SK-N-SH (cell line): ENCODE data around the gene GRB10. TPM values are rescaled to one million over a fixed set of nuclear protein-coding genes. Genes with fewer than 3 reads are reported as not detected.

Source experiments
- CTCF ChIA-PET: fragments of 300-600, 350-600 bp; formaldehyde crosslinking; extraction: SDS; loops from one replicate; lab custom pipeline; 2021; lab: Yijun Ruan, JAX
- POLR2A ChIA-PET: fragments of 350-600 bp; sonication (Branson Sonifier 250); formaldehyde crosslinking; extraction: SDS; loops from one replicate; lab custom pipeline; 2020; ENCODE audit warnings: antibody characterized with exemption, inconsistent platforms; lab: Yijun Ruan, JAX
- DNase-seq: peaks from one replicate; pipeline ENCODE4 v3.0.0; 2012
- H2AFZ ChIP-seq: fragments of 200-600 bp; sonication (generic); 2 replicates; pipeline ENCODE4 v1.8.1; 2016; ENCODE audit warnings: antibody characterized with exemption, mild to moderate bottlenecking, low read depth
- H3F3A ChIP-seq: fragments of 200-600 bp; sonication (generic); replicated peaks from 2 replicates; pipeline ENCODE3; 2016; ENCODE audit warnings: antibody characterized with exemption, mild to moderate bottlenecking; ENCODE audit not compliant: insufficient read depth
- H3K27ac ChIP-seq, 2 experiments: fragments of 200-500 bp in 1 of 2; fragments of 200-600 bp in 1 of 2; sonication (Bioruptor generic) in 1 of 2; sonication (generic), shearing (Covaris generic) in 1 of 2; 2 replicates each; pipeline versions ENCODE4 v1.5.1 to v1.6.1; 2014 to 2016; ENCODE audit warnings: low read depth in 2 of 2, inconsistent platforms in 1 of 2, low read length in 1 of 2, mild to moderate bottlenecking in 1 of 2, mixed read lengths in 1 of 2
- H3K27me3 ChIP-seq: fragments of 200-600 bp; sonication (generic), shearing (Covaris generic); 2 replicates; pipeline ENCODE4 v1.6.1; 2016; ENCODE audit warnings: mixed run types; ENCODE audit not compliant: insufficient read depth
- H3K36me3 ChIP-seq, 2 experiments: fragments of 200-500 bp in 1 of 2; fragments of 200-600 bp in 1 of 2; sonication (Bioruptor generic) in 1 of 2; sonication (generic) in 1 of 2; replicated peaks in 1 of 2; 2 replicates each; pipeline versions ENCODE3 to v1.5.1; 2014 to 2016; ENCODE audit warnings: low read length in 1 of 2, mild to moderate bottlenecking in 1 of 2; ENCODE audit not compliant: insufficient read depth in 2 of 2, control insufficient read depth in 1 of 2
- H3K4me1 ChIP-seq, 2 experiments: fragments of 200-500 bp in 1 of 2; fragments of 200-600 bp in 1 of 2; sonication (Bioruptor generic) in 1 of 2; sonication (generic), shearing (Covaris generic) in 1 of 2; 2 replicates each; pipeline versions ENCODE4 v1.5.1 to v1.6.1; 2014 to 2016; ENCODE audit warnings: low read depth in 1 of 2, low read length in 1 of 2, mixed run types in 1 of 2; ENCODE audit not compliant: insufficient read depth in 2 of 2, control insufficient read depth in 1 of 2
- H3K4me2 ChIP-seq: fragments of 200-600 bp; sonication (generic), shearing (Covaris generic); 2 replicates; pipeline ENCODE4 v1.6.1; 2017; ENCODE audit warnings: mixed run types
- H3K4me3 ChIP-seq, 2 experiments: fragments of 200-500 bp in 1 of 2; fragments of 200-600 bp in 1 of 2; sonication (Bioruptor generic) in 1 of 2; sonication (generic), shearing (Covaris generic) in 1 of 2; 2 replicates each; pipeline versions ENCODE4 v1.5.1 to v1.8.1; 2014 to 2016; ENCODE audit warnings: low read depth in 2 of 2, inconsistent platforms in 1 of 2, low read length in 1 of 2, mild to moderate bottlenecking in 1 of 2, mixed read lengths in 1 of 2, moderate library complexity in 1 of 2
- H3K79me2 ChIP-seq: fragments of 200-600 bp; sonication (generic); 2 replicates; pipeline ENCODE4 v1.8.1; 2017; ENCODE audit warnings: mild to moderate bottlenecking; ENCODE audit not compliant: insufficient read depth
- H3K9ac ChIP-seq: fragments of 200-600 bp; sonication (generic); 2 replicates; pipeline ENCODE4 v1.6.1; 2017; ENCODE audit warnings: mixed run types
- H3K9me2 ChIP-seq: fragments of 200-600 bp; sonication (generic); 2 replicates; pipeline ENCODE4 v1.6.1; 2017; ENCODE audit warnings: mixed run types
- H3K9me3 ChIP-seq: fragments of 200-600 bp; sonication (generic); 2 replicates; pipeline ENCODE4 v1.6.1; 2017; ENCODE audit warnings: mixed run types, mild to moderate bottlenecking, moderate library complexity
- H4K20me1 ChIP-seq: fragments of 200-600 bp; sonication (generic); 2 replicates; pipeline ENCODE4 v1.6.1; 2017; ENCODE audit warnings: mild to moderate bottlenecking, mixed run types; ENCODE audit not compliant: insufficient read depth
- EP300 ChIP-seq, 2 experiments: IDR thresholded peaks; 2 replicates each; pipeline versions ENCODE4 v1.4.0 to v1.6.1; 2012; ENCODE audit warnings: borderline replicate concordance in 1 of 2, low read depth in 1 of 2, low read length in 1 of 2
- EZH2phosphoT487 ChIP-seq: fragments of 200-600 bp; sonication (generic); IDR thresholded peaks from 2 replicates; pipeline ENCODE4 v1.6.1; 2017; ENCODE audit warnings: low read depth, mixed run types, mild to moderate bottlenecking, antibody characterized with exemption, moderate library complexity, borderline replicate concordance
- FOSL2 ChIP-seq: IDR thresholded peaks from 2 replicates; pipeline ENCODE4 v1.4.0; 2012; ENCODE audit warnings: low read depth, mild to moderate bottlenecking, moderate library complexity, borderline replicate concordance
- FOXJ3 ChIP-seq: sonication (generic); formaldehyde crosslinking; IDR thresholded peaks from 2 replicates; pipeline ENCODE4 v1.5.1; 2020; ENCODE audit warnings: mild to moderate bottlenecking, missing genetic modification reagents
- RCOR1 ChIP-seq: fragments of 150-350 bp; IDR thresholded peaks from 2 replicates; pipeline ENCODE4 v1.6.1; 2017; ENCODE audit warnings: antibody characterized with exemption, low read length
- RFX5 ChIP-seq: IDR thresholded peaks from 2 replicates; pipeline ENCODE4 v1.6.1; 2012; ENCODE audit warnings: mild to moderate bottlenecking, improper control_type of control experiment, low read length
- WGBS: methylation state at CpG from one replicate; pipeline ENCODE4 v1.1.6; 2017; ENCODE audit warnings: low lambda C conversion rate; 5-methylcytosine and 5-hydroxymethylcytosine counted together
- polyA plus RNA-seq, 3 experiments: library from polyadenylated mRNA; depleted of rRNA; stranded (reverse); fragments of >200 nt; gene quantifications; 2 replicates each; pipeline ENCODE4 v1.2.3, GENCODE V29; 2012
- TF ChIP-seq, protein P1 (sequence below): IDR thresholded peaks from 2 replicates; pipeline ENCODE4 v1.4.0; 2012; ENCODE audit warnings: low read depth, borderline replicate concordance
- TF ChIP-seq, protein P2 (sequence below): fragments of 200-600 bp; sonication (generic); IDR thresholded peaks from 2 replicates; pipeline ENCODE4 v1.6.1; 2017; ENCODE audit warnings: antibody characterized with exemption, mild to moderate bottlenecking, moderate library complexity
- TF ChIP-seq, protein P3 (sequence below): IDR thresholded peaks from 2 replicates; pipeline ENCODE4; 2012

Gene GRB10
- polyA plus RNA-seq, 1 of the 3 experiments (the other 2 are of a cell fraction) = 5.1 TPM

DNA sequence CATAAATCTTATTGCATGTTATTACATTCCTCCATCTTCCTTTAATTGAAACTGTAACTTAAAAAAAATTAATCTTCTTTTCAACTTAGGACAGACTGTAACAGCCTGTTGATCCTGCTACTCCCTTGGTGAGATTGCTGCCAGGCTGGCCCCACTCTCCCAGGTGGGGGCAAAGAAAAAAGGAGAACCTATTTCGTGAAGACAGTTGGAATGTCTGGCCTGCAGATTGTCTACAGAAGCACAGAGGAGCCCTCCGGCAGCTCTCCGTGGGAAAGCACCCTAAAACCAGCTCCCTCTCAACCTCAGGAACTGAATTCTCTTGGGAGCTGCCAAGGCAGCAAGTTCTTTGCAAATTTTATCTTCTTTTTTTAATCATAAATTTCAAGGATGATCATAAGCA, 32.8 kb downstream of the GRB10 start:
- Histone ChIP-seq H3K4me2 (no peak overlapping the region), H3K36me3 (peaks cover 0 to 4% of the 10 kb centered on the region in 2 experiments), H3K4me3 (no peak overlapping the region), H3K9ac (no peak overlapping the region), H3F3A (no peaks in the 10 kb centered on the region), H3K27me3 (no peaks in the 10 kb centered on the region), H3K27ac (no peak overlapping the region), H4K20me1 (peaks cover 99% of the 10 kb centered on the region), H2AFZ (no peak overlapping the region), H3K4me1 (no peaks in the 10 kb centered on the region), H3K9me2 (no peaks in the 10 kb centered on the region), H3K9me3 (no peaks in the 10 kb centered on the region), H3K79me2 (peaks cover 90% of the 10 kb centered on the region)
- CTCF ChIA-PET = interaction anchor here (1.0 kb wide), 1 partner anchor 545 kb away, joined by 3 read pairs; no protein-coding TSS in a partner anchor
- POLR2A ChIA-PET = no interaction called here
- WGBS = 34% methylated on average over 3 of the region's 3 CpGs
- no peak for TF ChIP-seq EZH2phosphoT487
- TF ChIP-seq, protein P1, sequence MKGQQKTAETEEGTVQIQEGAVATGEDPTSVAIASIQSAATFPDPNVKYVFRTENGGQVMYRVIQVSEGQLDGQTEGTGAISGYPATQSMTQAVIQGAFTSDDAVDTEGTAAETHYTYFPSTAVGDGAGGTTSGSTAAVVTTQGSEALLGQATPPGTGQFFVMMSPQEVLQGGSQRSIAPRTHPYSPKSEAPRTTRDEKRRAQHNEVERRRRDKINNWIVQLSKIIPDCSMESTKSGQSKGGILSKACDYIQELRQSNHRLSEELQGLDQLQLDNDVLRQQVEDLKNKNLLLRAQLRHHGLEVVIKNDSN = no peak
- TF ChIP-seq, protein P2, sequence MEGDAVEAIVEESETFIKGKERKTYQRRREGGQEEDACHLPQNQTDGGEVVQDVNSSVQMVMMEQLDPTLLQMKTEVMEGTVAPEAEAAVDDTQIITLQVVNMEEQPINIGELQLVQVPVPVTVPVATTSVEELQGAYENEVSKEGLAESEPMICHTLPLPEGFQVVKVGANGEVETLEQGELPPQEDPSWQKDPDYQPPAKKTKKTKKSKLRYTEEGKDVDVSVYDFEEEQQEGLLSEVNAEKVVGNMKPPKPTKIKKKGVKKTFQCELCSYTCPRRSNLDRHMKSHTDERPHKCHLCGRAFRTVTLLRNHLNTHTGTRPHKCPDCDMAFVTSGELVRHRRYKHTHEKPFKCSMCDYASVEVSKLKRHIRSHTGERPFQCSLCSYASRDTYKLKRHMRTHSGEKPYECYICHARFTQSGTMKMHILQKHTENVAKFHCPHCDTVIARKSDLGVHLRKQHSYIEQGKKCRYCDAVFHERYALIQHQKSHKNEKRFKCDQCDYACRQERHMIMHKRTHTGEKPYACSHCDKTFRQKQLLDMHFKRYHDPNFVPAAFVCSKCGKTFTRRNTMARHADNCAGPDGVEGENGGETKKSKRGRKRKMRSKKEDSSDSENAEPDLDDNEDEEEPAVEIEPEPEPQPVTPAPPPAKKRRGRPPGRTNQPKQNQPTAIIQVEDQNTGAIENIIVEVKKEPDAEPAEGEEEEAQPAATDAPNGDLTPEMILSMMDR = no peak
- DNase-seq = no peak

DNA sequence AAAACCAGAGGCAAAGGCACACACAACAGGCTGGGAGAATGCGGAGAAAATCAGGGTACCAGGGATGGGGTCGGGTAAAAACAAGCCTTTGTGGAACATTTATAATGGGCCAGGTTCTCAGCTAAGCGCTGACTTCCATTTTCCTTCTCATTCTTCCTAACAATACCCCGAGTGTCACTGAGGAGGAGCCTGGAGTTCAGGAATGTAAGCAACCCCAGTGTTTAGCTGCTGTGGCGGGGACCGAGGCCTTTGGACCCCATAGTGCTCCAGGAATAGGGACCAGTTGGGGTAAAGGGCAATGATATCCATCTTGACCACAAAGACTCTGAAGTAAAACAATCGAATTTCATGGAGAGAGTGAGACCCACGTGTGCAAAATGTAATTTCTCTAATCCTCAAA, 34.2 kb downstream of the GRB10 start:
- H3K4me2 ChIP-seq = no peak overlapping the region
- H3K79me2 ChIP-seq = peaks cover 90% of the 10 kb centered on the region
- H3K9me3 ChIP-seq = no peaks in the 10 kb centered on the region
- no peak for DNase-seq
- H3K4me1 ChIP-seq = no peaks in the 10 kb centered on the region
- H3K9ac ChIP-seq = no peak overlapping the region
- H3K36me3 ChIP-seq = peaks cover 0 to 4% of the 10 kb centered on the region in 2 experiments
- CTCF ChIA-PET = interaction anchor here (0.7 kb wide), 1 partner anchor 656 kb away, joined by 3 read pairs; the partner anchor contains the start of gene ZPBP
- H3K27me3 ChIP-seq = no peaks in the 10 kb centered on the region
- no peak overlapping the region for H2AFZ ChIP-seq
- H3F3A ChIP-seq = no peaks in the 10 kb centered on the region
- H3K4me3 ChIP-seq = no peak overlapping the region
- 36% methylated on average over 8 of the region's 8 CpGs for WGBS
- POLR2A ChIA-PET = no interaction called here
- TF ChIP-seq EP300 (IDR thresholded peaks at IDR 0.05; ENCODE audit: borderline replicate concordance in 1 of 2, low read depth in 1 of 2, low read length in 1 of 2) (no peak), RFX5 (no peak), RCOR1 (no peak), FOSL2 (no peak), FOXJ3 (CRISPR knock-in tag) (no peak)
- TF ChIP-seq, protein P3, sequence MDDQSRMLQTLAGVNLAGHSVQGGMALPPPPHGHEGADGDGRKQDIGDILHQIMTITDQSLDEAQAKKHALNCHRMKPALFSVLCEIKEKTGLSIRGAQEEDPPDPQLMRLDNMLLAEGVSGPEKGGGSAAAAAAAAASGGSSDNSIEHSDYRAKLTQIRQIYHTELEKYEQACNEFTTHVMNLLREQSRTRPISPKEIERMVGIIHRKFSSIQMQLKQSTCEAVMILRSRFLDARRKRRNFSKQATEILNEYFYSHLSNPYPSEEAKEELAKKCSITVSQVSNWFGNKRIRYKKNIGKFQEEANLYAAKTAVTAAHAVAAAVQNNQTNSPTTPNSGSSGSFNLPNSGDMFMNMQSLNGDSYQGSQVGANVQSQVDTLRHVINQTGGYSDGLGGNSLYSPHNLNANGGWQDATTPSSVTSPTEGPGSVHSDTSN = no peak
- TF ChIP-seq, protein P2 = no peak
- no peak overlapping the region for H3K27ac ChIP-seq
- H3K9me2 ChIP-seq = no peaks in the 10 kb centered on the region
- peaks cover 99% of the 10 kb centered on the region for H4K20me1 ChIP-seq
